HG03354 (cell line): ENCODE data around the gene RASL10A.
"Not testable (repeated sequence)": the region's sequence is repeated elsewhere in the genome, so short reads cannot be mapped to it uniquely, and the experiment has no call there.

Experiments
- ATAC-seq: cut with Tn5 transposase; IDR thresholded peaks from one replicate; pipeline ENCODE4 v1.9.1; 2021; ENCODE audit warnings: mild to moderate bottlenecking; ENCODE audit not compliant: unreplicated experiment, poor library complexity, severe bottlenecking

RASL10A gene

DNA sequence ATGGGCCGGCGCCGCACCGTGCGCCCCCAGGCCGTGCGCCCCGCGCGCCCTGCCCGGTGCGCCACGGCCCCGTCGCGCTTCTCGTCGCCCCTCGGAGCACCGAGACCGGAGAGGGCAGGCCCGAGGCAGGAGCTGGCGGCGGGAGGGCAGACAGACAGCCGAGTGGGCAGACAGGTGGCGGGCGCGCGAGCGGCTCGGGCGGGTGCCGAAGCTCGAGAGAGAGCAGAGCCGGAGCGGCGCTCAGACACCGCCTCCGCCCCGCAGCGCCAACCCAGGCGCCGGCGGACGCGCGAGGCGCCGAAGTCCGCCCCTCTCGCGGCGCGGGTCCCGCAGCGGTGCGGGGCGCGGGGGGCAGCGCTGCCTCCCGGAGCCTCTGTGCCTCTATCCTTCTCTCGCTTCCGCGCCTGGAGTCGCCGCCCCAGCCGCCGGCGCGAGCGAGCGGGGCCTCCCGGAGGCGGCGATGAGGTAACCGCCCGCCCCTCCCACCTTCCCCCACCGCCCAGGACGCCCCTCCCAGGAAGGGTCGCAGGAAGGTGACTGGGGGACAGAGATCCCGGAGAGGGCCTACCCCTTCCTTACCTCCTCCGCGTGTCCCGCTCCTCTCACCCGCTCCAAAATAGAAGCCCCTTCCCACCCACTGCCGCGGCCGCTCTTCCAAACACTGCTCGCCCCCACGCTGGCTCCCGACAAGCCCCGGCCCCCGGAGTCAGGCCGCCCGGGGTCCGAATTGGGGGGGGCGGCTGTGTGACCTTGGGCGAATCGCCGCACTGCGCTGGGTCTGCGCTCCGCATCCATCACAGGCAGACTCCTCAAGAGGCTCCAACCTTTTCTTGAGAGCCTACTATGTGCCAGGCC, at the start of gene RASL10A:
Gene RASL10A, minus strand, starts transcription at position 412 of the 855 bp plus-strand sequence. CDS start 451 bp downstream, outside the sequence.
- ATAC-seq: no peak

GRCh38 chr22:29359469-29359868, 44.0 kb upstream of the RASL10A start:
- no peak for ATAC-seq

DNA sequence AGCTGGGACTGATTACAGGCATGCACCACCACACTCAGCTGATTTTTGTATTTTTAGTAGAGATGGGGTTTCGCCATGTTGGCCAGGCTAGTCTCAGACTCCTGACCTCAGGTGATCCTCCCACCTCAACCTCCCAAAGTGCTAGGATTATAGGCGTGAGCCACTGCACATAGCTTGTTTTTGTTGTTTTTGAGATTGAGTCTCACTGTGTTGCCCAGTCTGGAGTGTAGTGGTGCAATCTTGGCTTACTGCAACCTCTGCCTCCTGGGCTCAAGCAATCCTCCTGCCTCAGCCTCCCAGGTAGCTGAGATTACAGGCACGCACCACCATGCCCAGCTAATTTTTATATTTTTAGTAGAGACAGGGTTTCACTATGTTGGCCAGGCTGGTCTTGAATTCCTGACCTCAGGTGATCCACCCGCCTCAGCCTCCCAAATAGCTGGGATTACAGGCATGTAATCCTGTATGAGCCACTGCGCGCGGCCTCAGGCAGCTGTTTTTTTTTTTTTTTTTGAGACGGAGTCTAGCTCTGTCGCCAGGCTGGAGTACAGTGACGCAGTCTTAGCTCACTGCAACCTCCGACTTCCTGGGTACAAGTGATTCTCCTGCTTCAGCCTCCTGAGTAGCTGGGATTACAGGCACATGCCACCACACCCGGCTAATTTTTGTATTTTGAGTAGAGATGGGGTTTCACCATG, 41.8 kb upstream of the RASL10A start:
- ATAC-seq: not testable (repeated sequence)

GRCh38 chr22:29353860-29354259, 38.4 kb upstream of the RASL10A start:
- ATAC-seq: no peak

GRCh38 chr22:29353286-29353685, 37.8 kb upstream of the RASL10A start:
- no peak for ATAC-seq

DNA sequence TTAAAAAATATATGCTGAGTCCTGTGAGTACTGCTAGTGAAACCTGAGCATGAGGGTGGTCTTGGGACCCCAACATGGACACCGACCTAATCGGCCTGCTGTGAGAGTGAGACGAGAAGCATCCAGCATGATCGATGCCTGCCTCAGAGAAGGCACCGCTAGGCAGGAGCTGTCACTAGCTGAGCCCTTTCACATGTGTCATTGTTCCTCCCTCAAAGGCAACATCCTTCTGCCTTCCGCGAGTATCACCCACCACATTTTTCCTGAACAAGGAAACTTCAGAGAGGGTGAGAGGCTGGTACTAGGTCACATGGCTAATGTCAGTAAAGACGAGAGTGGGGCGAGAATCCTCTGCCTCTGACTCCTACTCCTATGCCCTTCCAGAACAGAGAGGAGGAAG, 37.3 kb upstream of the RASL10A start:
- ATAC-seq: no peak

GRCh38 chr22:29351891-29352290, 36.4 kb upstream of the RASL10A start:
- no peak for ATAC-seq

DNA sequence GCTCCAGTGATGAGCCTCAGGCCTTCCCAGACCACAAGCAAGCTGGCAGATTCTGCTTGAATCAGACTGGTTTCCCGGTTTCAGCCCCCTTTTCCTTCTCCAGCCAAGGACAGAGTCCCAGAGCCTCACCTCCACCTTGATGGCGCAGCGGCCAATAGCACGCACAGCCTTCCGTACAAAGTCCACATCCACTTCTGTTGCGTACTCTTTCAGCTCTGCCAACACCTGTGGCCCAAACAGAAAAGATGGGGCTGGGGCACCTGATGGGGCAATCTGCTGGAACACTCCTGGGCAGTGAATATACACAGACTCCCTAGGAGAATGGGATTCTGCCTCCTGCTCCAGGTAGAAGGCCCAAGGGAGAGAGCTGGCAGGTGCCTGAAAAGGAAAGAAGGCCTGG, 35.5 kb upstream of the RASL10A start:
- no peak for ATAC-seq

DNA sequence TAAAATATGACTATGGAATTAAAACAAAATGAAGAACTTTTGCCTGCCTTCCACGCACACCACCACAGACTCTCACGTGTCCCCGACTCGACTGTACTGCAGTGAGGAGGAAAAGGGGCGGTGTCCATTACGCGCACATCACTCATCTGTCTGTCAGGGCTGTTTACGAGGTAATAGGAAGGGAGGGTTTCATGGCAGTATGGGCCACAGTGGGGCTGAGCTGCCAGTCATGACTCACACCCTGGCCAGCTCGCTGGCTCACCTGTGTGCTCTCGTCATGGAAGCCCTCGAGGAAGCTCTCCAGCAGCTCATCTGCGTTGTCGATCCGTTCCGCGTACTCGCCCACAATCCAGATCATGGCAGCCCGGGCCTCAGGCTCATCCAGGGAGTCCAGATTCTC, 33.5 kb upstream of the RASL10A start:
- no peak for ATAC-seq

GRCh38 chr22:29348041-29348440, 32.5 kb upstream of the RASL10A start:
- ATAC-seq: no peak

GRCh38 chr22:29346659-29347058, 31.2 kb upstream of the RASL10A start:
- ATAC-seq: no peak

DNA sequence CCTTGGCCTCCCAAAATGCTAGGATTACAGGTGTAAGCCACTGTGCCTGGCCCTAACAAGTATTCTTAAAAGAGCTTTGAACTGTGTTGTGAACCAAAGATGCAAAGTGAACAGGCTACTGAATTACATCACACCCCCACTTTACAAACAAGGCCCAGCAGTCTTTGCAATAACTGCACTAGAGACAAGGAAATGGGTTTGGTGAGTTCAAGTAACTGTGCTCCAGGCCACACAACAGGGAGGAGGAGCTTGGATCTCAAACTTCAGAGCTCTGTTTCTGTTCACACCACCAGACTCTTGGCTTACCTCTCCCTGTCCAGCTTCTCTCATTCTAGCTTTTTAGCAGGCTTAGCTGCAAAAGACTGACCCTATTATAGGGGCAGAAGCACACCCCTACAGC, 30.4 kb upstream of the RASL10A start:
- no peak for ATAC-seq

- not testable (repeated sequence) for ATAC-seq
These were observed 29.4 kb upstream of the RASL10A start for GRCh38 chr22:29344889-29345288.

- no peak for ATAC-seq
These were observed 28.6 kb upstream of the RASL10A start for GRCh38 chr22:29344137-29344536.

DNA sequence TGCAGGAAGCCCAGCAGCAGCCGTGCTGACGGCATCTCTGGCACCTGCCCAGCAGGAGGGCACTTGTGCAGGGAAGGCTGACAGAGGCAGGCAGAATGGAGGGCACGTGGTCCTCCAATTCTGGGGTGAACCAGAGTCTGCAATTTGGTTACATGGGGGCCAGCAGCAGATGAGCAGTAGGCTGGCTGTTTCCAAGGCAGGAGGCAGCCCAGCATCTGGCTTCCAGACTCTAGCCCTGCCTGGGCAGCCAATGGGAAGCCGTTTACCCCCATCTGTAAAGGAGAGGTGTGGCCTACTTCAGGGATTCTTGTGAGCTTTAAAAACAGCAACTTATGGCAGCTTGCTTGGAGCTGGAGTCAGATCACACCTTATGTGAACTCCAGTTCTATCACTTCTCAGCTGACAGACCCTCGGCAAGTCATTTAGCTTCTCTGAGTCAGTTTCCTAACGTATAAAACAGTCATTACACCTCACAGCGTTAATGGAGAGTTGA, 27.9 kb upstream of the RASL10A start:
- no peak for ATAC-seq

DNA sequence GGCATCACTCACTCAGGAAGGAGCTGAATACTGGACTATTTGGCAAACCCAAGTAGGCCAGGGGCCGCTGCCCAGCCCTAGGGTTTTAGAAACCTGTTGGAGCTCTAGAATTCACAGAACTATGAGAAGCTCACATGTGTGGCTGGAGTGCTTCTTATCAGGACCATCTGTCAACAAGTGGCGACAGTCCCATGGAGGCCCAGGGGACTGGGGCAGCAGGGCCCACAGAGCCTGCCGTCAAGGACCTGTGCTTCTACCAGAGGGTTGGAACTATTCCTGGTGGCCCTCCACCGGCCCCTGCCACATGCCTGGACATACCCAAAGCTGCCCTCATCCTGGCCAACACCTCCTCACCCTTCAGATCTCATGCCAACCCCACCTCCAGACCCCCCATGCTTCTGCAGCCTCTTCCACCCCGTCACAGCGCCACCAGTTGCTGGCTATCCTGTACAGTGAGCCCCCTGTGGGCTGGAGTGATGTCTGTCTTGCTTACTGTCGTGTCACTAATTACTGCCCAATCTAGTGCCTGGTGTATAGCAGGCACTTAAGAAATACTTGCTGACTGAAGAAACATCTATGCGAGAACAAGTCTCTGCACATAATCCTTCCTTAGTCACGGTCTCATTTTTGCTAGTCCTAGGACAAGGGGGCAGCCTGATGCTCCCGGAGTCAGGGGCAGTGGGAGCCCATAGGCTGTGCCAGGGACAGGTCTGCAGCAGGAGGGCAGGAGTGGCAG, 27.2 kb upstream of the RASL10A start:
- ATAC-seq: no peak

GRCh38 chr22:29342177-29342576, 26.7 kb upstream of the RASL10A start:
- ATAC-seq: no peak

DNA sequence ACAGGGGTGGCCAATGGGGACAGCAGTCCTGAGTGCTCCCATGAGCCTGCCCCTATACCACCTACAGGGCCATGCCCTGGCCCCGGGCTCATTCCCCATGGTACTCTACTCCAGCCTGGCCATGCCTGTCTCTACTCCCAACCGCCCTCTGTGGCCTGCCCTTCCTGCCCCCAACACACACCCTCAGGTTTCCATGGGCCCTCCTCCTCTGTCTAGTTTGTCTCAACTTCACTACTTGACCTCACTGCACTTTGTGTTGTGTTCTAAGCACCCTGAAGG, 26.3 kb upstream of the RASL10A start:
- no peak for ATAC-seq

- no peak for ATAC-seq
These were observed 25.8 kb upstream of the RASL10A start for GRCh38 chr22:29341056-29341848.

DNA sequence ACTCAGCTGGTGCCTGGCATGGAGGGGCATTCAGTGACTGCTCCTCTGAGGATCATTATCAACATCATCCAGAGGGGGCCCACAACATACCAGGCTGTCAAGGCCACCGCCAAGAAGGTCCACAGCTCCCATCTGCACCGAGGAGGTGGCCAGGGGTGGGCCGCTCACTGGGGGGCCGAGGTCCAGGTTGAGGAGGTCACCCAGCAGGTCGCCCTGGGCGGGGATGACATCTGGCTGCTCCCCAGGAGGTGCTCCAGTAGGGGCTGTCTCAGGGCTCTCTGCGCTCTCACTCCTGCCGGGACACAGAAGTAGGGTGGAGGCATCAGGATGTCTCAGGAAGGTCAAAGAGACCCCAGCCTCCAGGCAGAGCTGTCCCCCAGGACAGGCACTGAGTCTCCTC, 25.1 kb upstream of the RASL10A start:
- ATAC-seq: no peak
